ENCODE measurements around the gene GPR160.

The GPR160 gene

GRCh38 chr3:170128259-170128976, 90.6 kb downstream of the GPR160 start:
- no peaks in the 10 kb centered on the region for H3K4me1 ChIP-seq (ENCODE audit: control insufficient read depth in 1 of 2, insufficient read depth in 2 of 2, low read length in 2 of 2)
- no peak overlapping the region for H3K27ac ChIP-seq (ENCODE audit: low read length)
- no peaks in the 10 kb centered on the region for H3K9me3 ChIP-seq (ENCODE audit: control insufficient read depth in 1 of 2, low read length in 2 of 2)
- no peaks in the 10 kb centered on the region for H3K27me3 ChIP-seq (ENCODE audit: low read depth, low read length)
- peaks cover 25 to 26% of the 10 kb centered on the region in 2 donors for H3K36me3 ChIP-seq (ENCODE audit: control insufficient read depth in 1 of 2, insufficient read depth in 2 of 2, low read length in 2 of 2)
- no peak overlapping the region for H3K4me3 ChIP-seq (ENCODE audit: low read depth in 1 of 2, low read length in 2 of 2)

- H3K4me1 ChIP-seq (ENCODE audit: control insufficient read depth in 1 of 2, insufficient read depth in 2 of 2, low read length in 2 of 2): no peaks in the 10 kb centered on the region
- H3K4me3 ChIP-seq (ENCODE audit: low read depth in 1 of 2, low read length in 2 of 2): no peak overlapping the region
- no peaks in the 10 kb centered on the region for H3K9me3 ChIP-seq (ENCODE audit: control insufficient read depth in 1 of 2, low read length in 2 of 2)
- H3K36me3 ChIP-seq (ENCODE audit: control insufficient read depth in 1 of 2, insufficient read depth in 2 of 2, low read length in 2 of 2): peaks cover 29% of the 10 kb centered on the region in 2 donors
- H3K27ac ChIP-seq (ENCODE audit: low read length): no peak overlapping the region
- H3K27me3 ChIP-seq (ENCODE audit: low read depth, low read length): no peaks in the 10 kb centered on the region
These were observed 91.2 kb downstream of the GPR160 start for GRCh38 chr3:170128977-170129431.

- H3K4me3 ChIP-seq (ENCODE audit: low read depth in 1 of 2, low read length in 2 of 2): no peak overlapping the region
- no peaks in the 10 kb centered on the region for H3K27me3 ChIP-seq (ENCODE audit: low read depth, low read length)
- no peaks in the 10 kb centered on the region for H3K4me1 ChIP-seq (ENCODE audit: control insufficient read depth in 1 of 2, insufficient read depth in 2 of 2, low read length in 2 of 2)
- H3K36me3 ChIP-seq (ENCODE audit: control insufficient read depth in 1 of 2, insufficient read depth in 2 of 2, low read length in 2 of 2): peaks cover 29% of the 10 kb centered on the region in 2 donors
- H3K9me3 ChIP-seq (ENCODE audit: control insufficient read depth in 1 of 2, low read length in 2 of 2): no peaks in the 10 kb centered on the region
- no peak overlapping the region for H3K27ac ChIP-seq (ENCODE audit: low read length)
These were observed 92.7 kb downstream of the GPR160 start for GRCh38 chr3:170130532-170130931.

- Histone ChIP-seq H3K36me3 (ENCODE audit: control insufficient read depth in 1 of 2, insufficient read depth in 2 of 2, low read length in 2 of 2) (peaks cover 33 to 36% of the 10 kb centered on the region in 2 donors), H3K27me3 (ENCODE audit: low read depth, low read length) (no peaks in the 10 kb centered on the region), H3K9me3 (ENCODE audit: control insufficient read depth in 1 of 2, low read length in 2 of 2) (no peaks in the 10 kb centered on the region), H3K27ac (ENCODE audit: low read length) (no peak overlapping the region), H3K4me3 (ENCODE audit: low read depth in 1 of 2, low read length in 2 of 2) (no peak overlapping the region), H3K4me1 (ENCODE audit: control insufficient read depth in 1 of 2, insufficient read depth in 2 of 2, low read length in 2 of 2) (no peaks in the 10 kb centered on the region)
These were observed 94.5 kb downstream of the GPR160 start for GRCh38 chr3:170132335-170132734.
